HUES6 (cell line): Measurements from ENCODE around the gene MOV10.
A peak's percentile ranks its signal among the peaks of the same experiment; 100 is the strongest.

ENCODE experiments used
- H3K27ac ChIP-seq: 2 replicates; pipeline ENCODE4 v1.7.0; 2013; ENCODE audit warnings: low read depth, mild to moderate bottlenecking, low read length, inconsistent platforms
- H3K27me3 ChIP-seq: 2 replicates; pipeline ENCODE4 v1.6.1; 2013; ENCODE audit warnings: low read length; ENCODE audit not compliant: control insufficient read depth, insufficient read depth
- H3K36me3 ChIP-seq: 2 replicates; pipeline ENCODE4 v1.6.1; 2013; ENCODE audit warnings: low read length; ENCODE audit not compliant: control insufficient read depth, insufficient read depth
- H3K4me1 ChIP-seq: 2 replicates; pipeline ENCODE4 v1.6.1; 2013; ENCODE audit warnings: low read length; ENCODE audit not compliant: control insufficient read depth, insufficient read depth
- H3K4me3 ChIP-seq: 2 replicates; pipeline ENCODE4 v1.5.1; 2013; ENCODE audit warnings: low read depth, low read length
- H3K9ac ChIP-seq: one replicate; pipeline ENCODE4 v1.6.1; 2013; ENCODE audit warnings: mild to moderate bottlenecking, low read length
- H3K9me3 ChIP-seq: 2 replicates; pipeline ENCODE4 v1.6.1; 2013; ENCODE audit warnings: low read depth, low read length; ENCODE audit not compliant: control insufficient read depth, insufficient read depth

MOV10 gene

DNA sequence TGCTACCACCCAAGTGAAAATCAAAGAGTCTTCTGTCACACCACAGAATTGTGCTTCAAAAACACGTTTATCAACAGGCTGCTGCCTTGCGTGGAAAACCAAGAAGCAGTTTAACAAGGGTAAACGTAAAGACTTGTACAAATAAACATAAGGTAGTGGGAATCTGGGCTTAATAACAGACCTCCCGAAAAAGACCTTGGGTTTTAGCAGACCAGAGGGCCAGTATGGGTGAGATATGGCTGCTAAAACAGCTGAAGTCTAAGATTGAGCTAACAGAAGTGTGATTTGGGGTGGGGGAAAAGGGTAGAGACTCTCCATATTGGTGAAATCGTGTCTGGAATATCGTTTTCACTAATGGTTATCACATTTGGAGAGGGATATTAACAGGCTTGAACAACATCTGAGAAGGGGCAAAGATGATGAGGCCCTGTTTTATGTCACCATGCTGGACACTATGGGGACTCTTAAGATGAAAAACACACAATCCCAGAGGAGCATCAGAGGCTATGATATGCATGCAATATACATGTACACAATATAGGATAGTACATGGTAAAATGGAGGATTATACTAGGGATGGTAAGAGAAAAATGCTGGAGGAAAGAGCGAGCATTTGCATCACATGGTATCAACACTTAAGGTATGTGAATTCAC lies 1.4 kb downstream of the MOV10 start:
- Histone ChIP-seq H3K9me3 (no peaks in the 10 kb centered on the region), H3K27me3 (peaks cover 24% of the 10 kb centered on the region), H3K27ac (no peak overlapping the region), H3K4me3 (peak overlapping the region; percentile 88), H3K9ac (peak overlapping the region; percentile 89), H3K4me1 (peaks cover 36% of the 10 kb centered on the region), H3K36me3 (peaks cover 9% of the 10 kb centered on the region)

DNA sequence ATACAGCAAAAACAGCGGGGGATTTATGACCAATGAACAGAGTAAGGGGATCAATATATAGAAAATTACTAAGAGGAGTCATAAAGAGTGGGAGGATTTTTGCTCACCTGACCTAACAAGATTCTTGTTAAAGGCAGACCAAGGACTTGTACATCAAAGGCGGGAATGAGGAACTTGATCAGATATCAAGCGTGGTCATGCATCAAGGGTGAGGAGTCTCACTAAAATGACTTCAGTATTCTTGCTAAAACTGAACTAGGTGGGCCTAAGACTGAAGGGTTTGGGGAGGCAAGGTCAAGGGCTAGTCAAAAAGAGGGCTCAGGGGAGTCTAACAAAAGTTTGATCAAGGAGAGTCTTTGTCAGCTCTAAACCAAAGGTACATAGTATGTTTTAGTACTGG lies 2.1 kb downstream of the MOV10 start:
- Histone ChIP-seq H3K27me3 (peaks cover 24% of the 10 kb centered on the region), H3K9ac (no peak overlapping the region), H3K9me3 (no peaks in the 10 kb centered on the region), H3K4me3 (no peak overlapping the region), H3K36me3 (peaks cover 4% of the 10 kb centered on the region), H3K27ac (no peak overlapping the region), H3K4me1 (peaks cover 30% of the 10 kb centered on the region)

DNA sequence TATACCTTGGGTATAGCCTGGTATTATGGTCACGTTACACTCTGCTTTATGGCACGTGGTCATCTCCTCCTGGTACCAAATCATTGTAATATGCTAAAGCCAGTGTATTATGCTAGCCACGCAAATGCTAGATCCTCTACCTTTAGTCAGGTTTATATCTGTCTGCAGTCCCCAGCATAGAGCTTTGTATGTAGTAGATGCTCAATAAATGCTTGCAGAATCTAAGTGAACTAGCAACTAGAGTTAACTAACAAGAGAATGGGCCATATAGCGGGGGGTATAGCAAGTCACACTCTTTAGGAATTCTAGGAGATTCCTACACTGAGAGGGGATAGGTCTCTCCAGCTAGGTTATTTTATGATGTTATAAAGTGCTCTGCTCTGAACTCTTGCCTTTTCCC lies 3.0 kb downstream of the MOV10 start:
- Histone ChIP-seq H3K4me3 (no peak overlapping the region), H3K4me1 (peaks cover 20% of the 10 kb centered on the region), H3K27ac (no peak overlapping the region), H3K9me3 (no peaks in the 10 kb centered on the region), H3K27me3 (peaks cover 24% of the 10 kb centered on the region), H3K36me3 (no peaks in the 10 kb centered on the region), H3K9ac (no peak overlapping the region)

DNA sequence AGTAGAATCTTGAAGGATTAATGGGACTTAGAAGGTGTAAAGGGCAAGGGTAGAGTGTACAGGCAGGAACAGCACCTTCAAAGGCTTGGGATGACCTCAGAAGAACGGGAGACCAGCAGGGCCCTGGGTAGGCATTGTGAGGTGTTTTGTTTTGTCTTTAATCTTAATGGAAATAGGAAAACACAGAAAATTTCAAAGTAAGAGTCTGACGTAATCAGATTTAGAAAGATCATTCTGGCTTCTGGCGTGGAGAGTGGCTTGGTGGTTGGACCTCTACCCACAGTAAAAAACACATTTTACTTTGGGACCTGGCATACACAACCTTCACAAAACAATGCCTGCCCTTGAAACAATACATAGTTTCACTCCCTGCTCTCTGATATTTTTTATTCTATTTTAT lies 4.1 kb downstream of the MOV10 start:
- Histone ChIP-seq H3K27ac (no peak overlapping the region), H3K4me1 (peaks cover 14% of the 10 kb centered on the region), H3K36me3 (no peaks in the 10 kb centered on the region), H3K9me3 (no peaks in the 10 kb centered on the region), H3K9ac (no peak overlapping the region), H3K4me3 (no peak overlapping the region), H3K27me3 (peaks cover 24% of the 10 kb centered on the region)

DNA sequence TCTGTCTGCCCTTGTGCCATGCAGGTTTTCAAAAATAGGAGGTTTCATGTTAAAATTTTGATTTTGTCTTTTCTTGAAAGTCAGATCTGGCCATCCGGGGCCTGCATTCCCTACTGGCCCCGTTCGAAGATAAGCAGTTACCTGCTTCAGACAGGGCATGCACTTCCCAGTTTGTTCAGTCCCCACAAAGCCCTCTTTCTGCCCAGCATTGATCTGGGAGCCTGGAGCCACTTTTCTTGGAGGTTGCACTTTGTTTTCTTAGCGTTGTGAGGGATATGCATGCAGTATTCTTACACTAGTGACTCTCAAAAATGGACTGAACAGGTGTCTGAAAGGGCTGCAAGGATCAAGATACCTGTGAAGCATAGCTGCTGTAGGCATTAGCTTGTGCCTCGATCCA lies 11.5 kb downstream of the MOV10 start:
- peaks cover 3% of the 10 kb centered on the region; the same call in 1 of the 2 replicates for H3K4me1 ChIP-seq
- no peak overlapping the region for H3K4me3 ChIP-seq
- H3K9me3 ChIP-seq = no peaks in the 10 kb centered on the region
- H3K27ac ChIP-seq = no peak overlapping the region
- no peaks in the 10 kb centered on the region for H3K27me3 ChIP-seq
- no peak overlapping the region for H3K9ac ChIP-seq
- H3K36me3 ChIP-seq = no peaks in the 10 kb centered on the region

DNA sequence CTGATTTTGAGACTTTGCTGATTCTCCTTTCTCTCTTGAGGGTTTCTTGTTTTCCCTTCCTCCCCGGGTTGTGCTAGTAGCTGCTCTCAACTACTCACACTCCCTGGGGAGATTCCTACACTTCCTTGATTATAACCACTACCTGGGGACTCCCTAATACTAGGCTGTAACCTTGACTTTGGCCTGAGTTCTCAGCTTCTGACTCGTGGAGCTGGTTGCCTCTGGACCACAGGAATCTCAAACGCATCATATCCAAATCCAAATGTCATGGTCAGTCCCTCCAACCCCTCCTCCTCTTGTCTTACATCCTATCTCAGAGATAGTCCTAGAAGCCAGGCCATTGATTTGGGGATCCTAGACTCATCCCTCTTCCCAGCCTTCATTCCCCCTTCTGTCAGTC lies 12.0 kb downstream of the MOV10 start:
- no peaks in the 10 kb centered on the region for H3K27me3 ChIP-seq
- no peak overlapping the region for H3K4me3 ChIP-seq
- no peak overlapping the region for H3K27ac ChIP-seq
- peaks cover 3% of the 10 kb centered on the region; the same call in 1 of the 2 replicates for H3K4me1 ChIP-seq
- no peak overlapping the region for H3K9ac ChIP-seq
- no peaks in the 10 kb centered on the region for H3K9me3 ChIP-seq
- H3K36me3 ChIP-seq = peaks cover 1% of the 10 kb centered on the region; the same call in 1 of the 2 replicates

DNA sequence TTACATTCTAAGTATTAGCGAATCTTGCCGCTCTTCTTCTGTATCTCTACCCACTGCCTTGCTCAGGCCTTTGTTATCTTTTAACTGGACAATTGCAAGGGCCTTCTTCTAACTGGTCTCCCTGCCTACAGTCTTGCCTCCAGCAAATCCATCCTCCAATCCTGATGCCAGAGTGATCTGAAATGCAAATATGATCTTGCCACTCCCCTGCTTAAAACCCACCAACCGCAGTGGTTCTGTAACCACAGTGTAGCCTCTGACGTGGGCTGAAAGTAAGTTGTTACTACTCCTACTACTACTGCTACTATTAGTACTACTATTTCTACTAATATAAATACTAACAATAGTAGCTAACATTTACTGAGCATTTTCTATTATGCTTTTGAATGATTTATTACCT lies 12.4 kb downstream of the MOV10 start:
- Histone ChIP-seq H3K9ac (no peak overlapping the region), H3K4me3 (no peak overlapping the region), H3K36me3 (peaks cover 5% of the 10 kb centered on the region; the same call in 1 of the 2 replicates), H3K4me1 (peaks cover 3% of the 10 kb centered on the region; the same call in 1 of the 2 replicates), H3K27ac (no peak overlapping the region), H3K9me3 (no peaks in the 10 kb centered on the region), H3K27me3 (no peaks in the 10 kb centered on the region)

DNA sequence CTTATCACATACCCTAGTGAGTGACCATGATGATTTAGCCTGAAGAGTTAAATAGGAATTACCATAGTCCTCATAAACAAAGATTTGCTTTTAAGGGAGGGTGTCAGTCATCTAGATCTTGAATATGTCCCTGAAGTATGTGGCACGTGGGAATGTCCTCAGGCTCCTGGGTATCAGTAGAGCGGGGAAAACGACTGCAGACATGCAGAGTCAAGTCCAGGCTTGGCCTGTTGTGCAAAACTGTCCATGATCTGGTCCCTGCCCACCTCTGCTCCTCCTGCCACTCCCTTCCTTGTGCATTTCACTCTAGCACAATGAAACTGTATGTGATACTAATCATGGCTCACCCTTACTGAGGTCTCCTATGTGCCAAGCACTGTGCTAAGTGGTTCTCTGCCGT lies 12.9 kb downstream of the MOV10 start:
- Histone ChIP-seq H3K27me3 (no peaks in the 10 kb centered on the region), H3K4me3 (no peak overlapping the region), H3K36me3 (peaks cover 10% of the 10 kb centered on the region; the same call in 1 of the 2 replicates), H3K9ac (no peak overlapping the region), H3K4me1 (peaks cover 3% of the 10 kb centered on the region; the same call in 1 of the 2 replicates), H3K27ac (no peak overlapping the region), H3K9me3 (no peaks in the 10 kb centered on the region)

DNA sequence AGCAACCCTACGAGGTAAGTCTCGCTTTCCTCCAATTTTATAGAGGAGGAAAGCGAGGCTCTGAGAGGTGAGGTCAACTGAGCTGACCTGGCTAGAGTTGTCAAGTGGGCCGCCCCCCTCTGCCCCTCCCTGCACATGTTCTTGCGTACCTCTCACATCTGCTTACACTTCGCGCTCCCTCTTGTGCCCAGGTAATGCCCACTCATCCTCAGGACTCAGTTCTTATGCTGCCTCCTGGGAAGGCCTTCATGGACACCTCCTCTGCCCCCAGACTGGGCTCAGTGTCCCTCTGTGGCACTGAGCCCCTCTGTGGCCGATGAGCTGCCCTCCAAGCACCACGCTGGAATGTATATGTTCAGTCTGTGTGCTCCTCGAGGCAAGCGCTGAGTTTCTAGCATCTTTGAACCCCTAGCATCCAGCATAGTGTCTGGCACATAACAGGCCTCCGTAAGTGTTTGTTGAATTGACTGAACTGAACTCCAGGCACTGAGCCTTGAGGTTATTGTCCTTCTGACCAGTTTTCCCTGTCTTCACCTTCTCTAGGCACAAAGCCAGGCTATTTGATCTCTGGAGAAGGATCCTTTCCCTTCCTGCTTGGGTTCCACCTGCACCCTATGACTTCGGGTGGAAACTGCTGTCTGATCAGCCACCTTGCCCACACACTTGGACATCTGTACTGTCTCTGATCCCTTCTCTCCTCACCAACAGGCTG lies 13.5 kb downstream of the MOV10 start:
- no peaks in the 10 kb centered on the region for H3K9me3 ChIP-seq
- no peak overlapping the region for H3K9ac ChIP-seq
- H3K27ac ChIP-seq = no peak overlapping the region
- H3K4me3 ChIP-seq = no peak overlapping the region
- H3K4me1 ChIP-seq = peaks cover 3% of the 10 kb centered on the region; the same call in 1 of the 2 replicates
- H3K27me3 ChIP-seq = no peaks in the 10 kb centered on the region
- peaks cover 15% of the 10 kb centered on the region; the same call in 1 of the 2 replicates for H3K36me3 ChIP-seq

DNA sequence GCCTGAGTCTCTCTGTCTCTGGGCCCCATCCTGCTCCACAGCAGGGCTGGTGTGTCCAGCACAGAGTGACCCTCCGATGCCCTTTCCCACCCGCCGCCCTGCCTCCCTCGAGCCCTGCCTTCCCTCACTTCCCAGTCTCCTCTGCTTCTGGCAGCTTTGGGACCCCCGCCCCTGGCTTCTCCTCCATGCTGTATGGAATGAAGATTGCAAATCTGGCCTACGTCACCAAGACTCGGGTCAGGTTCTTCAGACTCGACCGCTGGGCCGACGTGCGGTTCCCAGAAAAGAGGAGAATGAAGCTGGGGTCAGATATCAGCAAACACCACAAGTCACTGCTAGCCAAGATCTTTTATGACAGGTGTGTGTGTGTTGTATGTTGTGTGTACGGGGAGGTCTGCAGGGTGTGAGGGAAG lies 14.3 kb downstream of the MOV10 start:
- no peak overlapping the region for H3K4me3 ChIP-seq
- H3K9me3 ChIP-seq = no peaks in the 10 kb centered on the region
- no peak overlapping the region for H3K9ac ChIP-seq
- peaks cover 19% of the 10 kb centered on the region for H3K36me3 ChIP-seq
- no peak overlapping the region for H3K27ac ChIP-seq
- no peaks in the 10 kb centered on the region for H3K27me3 ChIP-seq
- H3K4me1 ChIP-seq = peaks cover 3% of the 10 kb centered on the region; the same call in 1 of the 2 replicates

DNA sequence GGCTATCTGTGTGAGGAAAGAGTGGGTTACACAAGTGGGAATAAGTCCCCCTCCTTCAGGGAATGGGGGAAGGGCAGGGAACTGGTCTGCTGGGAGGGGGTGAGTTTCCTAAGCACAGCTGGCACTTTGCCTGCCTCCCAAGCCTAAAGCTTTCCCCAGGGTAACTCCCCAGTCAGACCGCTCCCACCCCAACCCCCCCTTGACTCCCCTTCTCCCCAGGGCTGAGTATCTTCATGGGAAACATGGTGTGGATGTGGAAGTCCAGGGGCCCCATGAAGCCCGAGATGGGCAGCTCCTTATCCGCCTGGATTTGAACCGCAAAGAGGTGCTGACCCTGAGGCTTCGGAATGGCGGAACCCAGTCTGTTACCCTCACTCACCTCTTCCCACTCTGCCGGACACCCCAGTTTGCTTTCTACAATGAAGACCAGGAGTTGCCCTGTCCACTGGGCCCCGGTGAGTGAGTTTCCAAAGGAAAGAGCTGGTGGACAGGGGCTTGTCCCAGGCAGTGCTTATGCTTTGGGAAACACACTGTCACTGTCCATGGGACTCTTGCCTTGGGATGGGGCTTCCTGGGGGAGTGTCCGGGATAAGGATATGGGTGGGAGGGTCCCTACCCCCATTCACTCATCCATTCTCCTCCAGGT lies 14.9 kb downstream of the MOV10 start:
- peaks cover 24% of the 10 kb centered on the region for H3K36me3 ChIP-seq
- no peaks in the 10 kb centered on the region for H3K9me3 ChIP-seq
- H3K9ac ChIP-seq = no peak overlapping the region
- H3K4me3 ChIP-seq = no peak overlapping the region
- H3K27ac ChIP-seq = no peak overlapping the region
- no peaks in the 10 kb centered on the region for H3K27me3 ChIP-seq
- H3K4me1 ChIP-seq = peaks cover 3% of the 10 kb centered on the region; the same call in 1 of the 2 replicates
